ENCODE measurements around the gene GALNT6. TPM values are rescaled to one million over a fixed set of nuclear protein-coding genes. Genes with fewer than 3 reads are reported as not detected.
A peak's percentile ranks its signal among the peaks of the same experiment; 100 is the strongest.

GALNT6 gene
- 0.05 TPM in 1 of 2 replicates, not detected in the other for total RNA-seq
- not detected for polyA plus RNA-seq (2012)

- no peak for DNase-seq (ENCODE audit: low read depth)
These were observed at the start of gene GALNT6 for GRCh38 chr12:51391283-51392123. GALNT6 (minus strand) TSS chr12:51391406; CDS start chr12:51379781, 11,625 bp downstream.

GRCh38 chr12:51439330-51439729 is 48.1 kb upstream of the GALNT6 start:
- no peak for DNase-seq (ENCODE audit: low read depth)

- no peak for DNase-seq (ENCODE audit: low read depth)
These were observed 46.2 kb upstream of the GALNT6 start for GRCh38 chr12:51437431-51437830.

- DNase-seq (ENCODE audit: low read depth), result no peak
These were observed 43.1 kb upstream of the GALNT6 start for GRCh38 chr12:51434305-51434704.

- DNase-seq (ENCODE audit: low read depth), result no peak
These were observed 41.7 kb upstream of the GALNT6 start for GRCh38 chr12:51432921-51433320.

- DNase-seq (ENCODE audit: low read depth), result no peak
These were observed 39.1 kb upstream of the GALNT6 start for GRCh38 chr12:51430196-51430895.

GRCh38 chr12:51429700-51430099 is 38.5 kb upstream of the GALNT6 start:
- no peak for DNase-seq (ENCODE audit: low read depth)

- DNase-seq (ENCODE audit: low read depth), result no peak
These were observed 37.0 kb upstream of the GALNT6 start for GRCh38 chr12:51428256-51428655.

GRCh38 chr12:51424662-51425539 is 33.7 kb upstream of the GALNT6 start, which contains the start of gene SLC4A8:
SLC4A8 (plus strand) TSS chr12:51424831; CDS start chr12:51424988, 157 bp downstream.
- DNase-seq (ENCODE audit: low read depth), result peak; percentile 83

- no peak for DNase-seq (ENCODE audit: low read depth)
These were observed 33.0 kb upstream of the GALNT6 start for GRCh38 chr12:51424094-51424661.

- DNase-seq (ENCODE audit: low read depth), result peak; percentile 84
These were observed 30.2 kb upstream of the GALNT6 start for GRCh38 chr12:51421266-51421884.

- DNase-seq (ENCODE audit: low read depth), result peak; percentile 10
These were observed 28.4 kb upstream of the GALNT6 start for GRCh38 chr12:51419425-51420193.

- no peak for DNase-seq (ENCODE audit: low read depth)
These were observed 26.6 kb upstream of the GALNT6 start for GRCh38 chr12:51417826-51418225.

GRCh38 chr12:51415931-51416330 is 24.7 kb upstream of the GALNT6 start:
- DNase-seq (ENCODE audit: low read depth), result no peak

- DNase-seq (ENCODE audit: low read depth), result no peak
These were observed 22.6 kb upstream of the GALNT6 start for GRCh38 chr12:51413791-51414190.

- DNase-seq (ENCODE audit: low read depth), result no peak
These were observed 21.9 kb upstream of the GALNT6 start for GRCh38 chr12:51413149-51413548.

GRCh38 chr12:51409846-51410245 is 18.6 kb upstream of the GALNT6 start:
- DNase-seq (ENCODE audit: low read depth), result no peak

GRCh38 chr12:51407604-51408003 is 16.4 kb upstream of the GALNT6 start:
- no peak for DNase-seq (ENCODE audit: low read depth)

- no peak for DNase-seq (ENCODE audit: low read depth)
These were observed 15.7 kb upstream of the GALNT6 start for GRCh38 chr12:51406859-51407258.

GRCh38 chr12:51406290-51406689 is 15.1 kb upstream of the GALNT6 start:
- no peak for DNase-seq (ENCODE audit: low read depth)
